H1 (cell line): Measurements from ENCODE around the gene SLX9. TPM values are rescaled to one million over a fixed set of nuclear protein-coding genes. Genes with fewer than 3 reads are reported as not detected.

ENCODE experiments used
- POU5F1 ChIP-seq: IDR thresholded peaks from 2 replicates; pipeline ENCODE4 v1.6.1; 2011; ENCODE audit warnings: low read depth, mild to moderate bottlenecking, low read length, moderate library complexity
- RBBP5 ChIP-seq: IDR thresholded peaks from 2 replicates; pipeline ENCODE4 v1.7.1; 2012; ENCODE audit warnings: low read depth, mild to moderate bottlenecking, inconsistent platforms, low read length, moderate library complexity, borderline replicate concordance
- RXRA ChIP-seq: IDR thresholded peaks from 2 replicates; pipeline ENCODE4 v1.6.1; 2011; ENCODE audit warnings: low read depth, mild to moderate bottlenecking, low read length, moderate library complexity; ENCODE audit not compliant: insufficient read depth
- polyA plus RNA-seq, 7 experiments: library from polyadenylated mRNA; depleted of rRNA in 3 of 7; stranded (reverse) in 5 of 7; unstranded in 2 of 7; fragments of >200 nt in 5 of 7; fragments of 200-250 nt in 2 of 7; gene quantifications; 1 replicate in 5 of 7; 2 replicates in 1 of 7; 4 replicates in 1 of 7; pipeline versions ENCODE4 v1.2.1 to v1.2.3, GENCODE V29; 2011 to 2013; ENCODE audit warnings: missing spikeins in 2 of 7, mixed read lengths in 2 of 7
- total RNA-seq: library from RNA; stranded (reverse); fragmentation: NEBNext Ultra II Directional; extraction: Animal tissue kit (Norgen Biotek cat#: 25700); gene quantifications from 2 replicates; pipeline ENCODE4 v1.2.1, GENCODE V29; 2021

Gene SLX9
- total and polyA plus RNA-seq, 2 of the 8 experiments (the other 6 are each of a cell fraction or from before 2014, with no cell fraction given) = 17.7 to 57.3 TPM

DNA sequence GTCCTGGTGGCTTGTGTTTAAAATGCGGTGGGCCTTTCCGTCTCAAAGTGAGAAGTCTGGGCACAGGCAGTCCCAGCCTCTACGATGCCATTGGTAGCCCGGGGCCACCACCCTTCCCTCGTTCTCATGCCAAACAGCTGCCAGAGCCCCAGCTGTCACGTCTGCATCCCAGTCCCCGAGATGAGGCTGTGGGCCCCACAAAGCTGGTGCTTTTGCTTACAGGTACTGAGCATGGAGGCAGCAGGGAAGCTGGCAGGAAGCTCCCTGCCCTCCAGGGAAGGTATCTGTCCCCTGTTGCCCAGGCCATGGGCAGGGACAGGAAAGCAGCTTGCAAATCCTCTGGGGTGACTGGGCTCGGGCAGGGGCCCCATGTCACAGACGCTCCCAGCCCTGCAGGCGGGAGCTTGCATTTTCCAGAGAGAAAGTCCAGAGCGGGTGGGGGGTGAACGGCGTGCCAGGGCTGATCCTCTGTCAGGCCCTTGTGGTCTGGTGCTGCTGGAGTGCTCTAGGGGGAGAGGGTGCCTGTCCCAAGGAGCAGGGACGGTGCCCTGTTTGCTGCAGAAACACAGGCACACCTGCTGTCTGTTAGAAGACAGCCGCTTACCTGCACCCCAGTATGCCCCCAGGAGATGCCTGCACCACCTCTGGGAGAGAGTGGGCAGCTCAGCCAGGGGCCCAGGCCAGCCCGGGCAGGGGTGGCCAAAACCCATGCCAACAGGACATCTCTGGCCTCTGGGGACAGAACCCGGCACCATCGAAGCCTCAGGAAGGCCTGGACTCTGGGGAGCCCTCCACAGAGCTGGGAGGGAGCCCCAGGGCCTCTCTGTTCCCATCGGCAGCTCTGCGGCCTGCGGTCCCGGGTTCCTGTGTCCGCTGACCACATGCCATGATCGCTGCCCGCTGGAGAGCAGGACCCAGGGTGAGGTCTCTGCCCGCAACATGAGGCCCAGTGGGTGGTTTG lies 45.9 kb downstream of the SLX9 start (continued):
- TF ChIP-seq POU5F1 = no peak
- no peak for TF ChIP-seq RBBP5
- TF ChIP-seq RXRA = no peak
